ENCODE data around the gene LHX4. TPM values are rescaled to one million over a fixed set of nuclear protein-coding genes. Genes with fewer than 3 reads are reported as not detected.

The LHX4 gene
- total and polyA plus RNA-seq, 9 of the 15 experiments (the other 6 are each of a cell fraction or from before 2014, with no cell fraction given), result 0.01 to 0.11 (median 0.07) TPM; not detected in 5

- TF ChIP-seq HNRNPH1 (optimal IDR thresholded peaks at IDR 0.05; ENCODE audit: low read depth, low read length) (no peak), NR3C1 (CRISPR knock-in tag; IDR thresholded peaks at IDR 0.05) (no peak), MIER1 (IDR thresholded peaks at IDR 0.05; ENCODE audit: low read depth) (peak; percentile 92), ZNF165 (CRISPR knock-in tag; IDR thresholded peaks at IDR 0.05; ENCODE audit: borderline replicate concordance) (no peak), EP300 (IDR thresholded peaks at IDR 0.05; ENCODE audit: low read length) (no peak), EHMT2 (IDR thresholded peaks at IDR 0.05) (peak; percentile 97), SRSF9 (IDR thresholded peaks at IDR 0.05; ENCODE audit: borderline replicate concordance, low read depth, low read length) (no peak), IFI16 (CRISPR knock-in tag; IDR thresholded peaks at IDR 0.05) (no peak), ZNF592 (IDR thresholded peaks at IDR 0.05) (no peak), KDM1A (IDR thresholded peaks at IDR 0.05) (peak in 1 of 2 experiments; percentile 88; a peak in 1 of 4 replicates), NFRKB (IDR thresholded peaks at IDR 0.05; ENCODE audit: low read depth) (0 out of 2 replicates have a peak, but pooled peaks have one; percentile 14), GABPB1 (CRISPR knock-in tag; IDR thresholded peaks at IDR 0.05) (no peak), ZNF121 (CRISPR knock-in tag; conservative IDR thresholded peaks at IDR 0.05) (peak; percentile 47), RFX7 (CRISPR knock-in tag; IDR thresholded peaks at IDR 0.05) (no peak), KDM5B (IDR thresholded peaks at IDR 0.05; ENCODE audit: insufficient replicate concordance, low read depth, low read length) (no peak), HCFC1 (IDR thresholded peaks at IDR 0.05; ENCODE audit: low read depth, low read length) (no peak), ZBTB5 (IDR thresholded peaks at IDR 0.05) (no peak), MECOM (CRISPR knock-in tag; IDR thresholded peaks at IDR 0.05) (no peak)
Observed at GRCh38 chr1:180241716-180242544, 11.9 kb downstream of the LHX4 start (continued).

All from K562 (cell line).